Measurements from ENCODE around the gene NR1H4.

The NR1H4 gene

GRCh38 chr12:100573292-100574186 is 99.9 kb downstream of the NR1H4 start, which contains the start of gene GAS2L3 (continued):
- TF ChIP-seq ZNF624 (tag by site-specific recombination; IDR thresholded peaks at IDR 0.05) (no peak), ZNF324 (tag by site-specific recombination; IDR thresholded peaks at IDR 0.05) (peak; percentile 53; the same call in 1 of the 2 replicates), ZNF623 (tag by site-specific recombination; IDR thresholded peaks at IDR 0.05) (no peak), ZNF626 (tag by site-specific recombination; IDR thresholded peaks at IDR 0.05) (no peak), ZNF148 (tag by site-specific recombination; IDR thresholded peaks at IDR 0.05; ENCODE audit: borderline replicate concordance) (no peak), ZNF76 (tag by site-specific recombination; IDR thresholded peaks at IDR 0.05; ENCODE audit: borderline replicate concordance, low read depth) (peak; percentile 36; the same call in 1 of the 2 replicates), ZNF514 (tag by site-specific recombination; IDR thresholded peaks at IDR 0.05) (no peak), ZEB2 (tag by site-specific recombination; IDR thresholded peaks at IDR 0.05) (peak; percentile 80), GLI4 (tag by site-specific recombination; IDR thresholded peaks at IDR 0.05) (no peak), ZNF785 (tag by site-specific recombination; IDR thresholded peaks at IDR 0.05) (no peak), IKZF3 (tag by site-specific recombination; IDR thresholded peaks at IDR 0.05) (no peak), KLF9 (tag by site-specific recombination; IDR thresholded peaks at IDR 0.05; ENCODE audit: low read depth) (peak; percentile 79), ZBTB49 (tag by site-specific recombination; IDR thresholded peaks at IDR 0.05; ENCODE audit: low read depth) (no peak), HIC1 (tag by site-specific recombination; IDR thresholded peaks at IDR 0.05) (peak; percentile 47; the same call in 1 of the 2 replicates), ZNF366 (tag by site-specific recombination; conservative IDR thresholded peaks at IDR 0.05) (peak; percentile 21), ZNF560 (tag by site-specific recombination; IDR thresholded peaks at IDR 0.05; ENCODE audit: borderline replicate concordance) (no peak), EGR2 (tag by site-specific recombination; IDR thresholded peaks at IDR 0.05; ENCODE audit: low read depth) (peak; percentile 83), KLF8 (tag by site-specific recombination; IDR thresholded peaks at IDR 0.05) (peak; percentile 77; the same call in 1 of the 2 replicates), ZNF549 (tag by site-specific recombination; IDR thresholded peaks at IDR 0.05) (no peak), MZF1 (tag by site-specific recombination; IDR thresholded peaks at IDR 0.05; ENCODE audit: borderline replicate concordance) (no peak), ZNF280C (tag by site-specific recombination; IDR thresholded peaks at IDR 0.05) (no peak), ZXDB (tag by site-specific recombination; IDR thresholded peaks at IDR 0.05) (peak; percentile 88), ZSCAN23 (tag by site-specific recombination; IDR thresholded peaks at IDR 0.05) (0 out of 2 replicates have a peak, but pooled peaks have one; percentile 14), ZBTB8A (tag by site-specific recombination; IDR thresholded peaks at IDR 0.05) (peak; percentile 87), ZNF701 (tag by site-specific recombination; IDR thresholded peaks at IDR 0.05) (no peak), ZNF175 (tag by site-specific recombination; IDR thresholded peaks at IDR 0.05) (no peak), ZNF138 (tag by site-specific recombination; IDR thresholded peaks at IDR 0.05; ENCODE audit: borderline replicate concordance) (no peak), MYNN (tag by site-specific recombination; IDR thresholded peaks at IDR 0.05; ENCODE audit: borderline replicate concordance) (no peak)
- TF ChIP-seq, protein P1, sequence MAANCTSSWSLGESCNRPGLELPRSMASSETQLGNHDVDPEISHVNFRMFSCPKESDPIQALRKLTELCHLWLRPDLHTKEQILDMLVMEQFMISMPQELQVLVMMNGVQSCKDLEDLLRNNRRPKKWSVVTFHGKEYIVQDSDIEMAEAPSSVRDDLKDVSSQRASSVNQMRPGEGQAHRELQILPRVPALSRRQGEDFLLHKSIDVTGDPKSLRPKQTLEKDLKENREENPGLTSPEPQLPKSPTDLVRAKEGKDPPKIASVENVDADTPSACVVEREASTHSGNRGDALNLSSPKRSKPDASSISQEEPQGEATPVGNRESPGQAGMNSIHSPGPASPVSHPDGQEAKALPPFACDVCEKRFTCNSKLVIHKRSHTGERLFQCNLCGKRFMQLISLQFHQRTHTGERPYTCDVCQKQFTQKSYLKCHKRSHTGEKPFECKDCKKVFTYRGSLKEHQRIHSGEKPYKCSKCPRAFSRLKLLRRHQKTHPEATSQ (tag by site-specific recombination; IDR thresholded peaks at IDR 0.05), result 0 out of 2 replicates have a peak, but pooled peaks have one; percentile 34

All from HEK293 (cell line).